NOMO-1 treated with dmso at 0.1 percent for 144 hours (cell line): Measurements from ENCODE around the gene RSBN1.
"Not testable (repeated sequence)": the region's sequence is repeated elsewhere in the genome, so short reads cannot be mapped to it uniquely, and the experiment has no call there.

Experiments
- DNase-seq: peaks from one replicate; lab custom pipeline; 2025; ENCODE audit not compliant: unreplicated experiment; lab: John Stamatoyannopoulos, UW

Gene RSBN1

GRCh38 chr1:113811888-113812660 lies at the start of gene RSBN1:
TSS of gene RSBN1 (minus strand) at chr1:113812476. CDS start at chr1:113812412, 64 bp downstream.
- DNase-seq = peak; percentile 98

GRCh38 chr1:113861641-113862040 lies 49.4 kb upstream of the RSBN1 start:
- DNase-seq = no peak

- no peak for DNase-seq
These were observed 48.6 kb upstream of the RSBN1 start for GRCh38 chr1:113860891-113861290.

- peak; percentile 35 for DNase-seq
These were observed 47.4 kb upstream of the RSBN1 start for GRCh38 chr1:113859478-113860175.

GRCh38 chr1:113858982-113859381 lies 46.7 kb upstream of the RSBN1 start:
- DNase-seq = no peak

- peak; percentile 25 for DNase-seq
These were observed 46.1 kb upstream of the RSBN1 start for GRCh38 chr1:113858418-113858817.

GRCh38 chr1:113857776-113858175 lies 45.5 kb upstream of the RSBN1 start:
- no peak for DNase-seq

GRCh38 chr1:113856401-113856790 lies 44.1 kb upstream of the RSBN1 start:
- DNase-seq = no peak

GRCh38 chr1:113855630-113856400 lies 43.5 kb upstream of the RSBN1 start:
- DNase-seq = peak; percentile 57

- DNase-seq = no peak
These were observed 42.0 kb upstream of the RSBN1 start for GRCh38 chr1:113854234-113854633.

GRCh38 chr1:113852694-113853093 lies 40.4 kb upstream of the RSBN1 start:
- DNase-seq = not testable (repeated sequence)

GRCh38 chr1:113850127-113850796 lies 38.0 kb upstream of the RSBN1 start:
- no peak for DNase-seq

- DNase-seq = peak; percentile 19
These were observed 36.8 kb upstream of the RSBN1 start for GRCh38 chr1:113849072-113849471.

- DNase-seq = no peak
These were observed 34.2 kb upstream of the RSBN1 start for GRCh38 chr1:113846391-113847035.

- DNase-seq = no peak
These were observed 24.3 kb upstream of the RSBN1 start for GRCh38 chr1:113836534-113836933.

- no peak for DNase-seq
These were observed 23.5 kb upstream of the RSBN1 start for GRCh38 chr1:113835686-113836290.

- no peak for DNase-seq
These were observed 22.4 kb upstream of the RSBN1 start for GRCh38 chr1:113834716-113835115.

GRCh38 chr1:113830039-113830438 lies 17.8 kb upstream of the RSBN1 start:
- DNase-seq = no peak

- no peak for DNase-seq
These were observed 9.6 kb upstream of the RSBN1 start for GRCh38 chr1:113821916-113822315.

GRCh38 chr1:113818578-113818977 lies 6.3 kb upstream of the RSBN1 start:
- no peak for DNase-seq
